ES-I3 (cell line): ENCODE data around the gene MUC4.
"Not testable (repeated sequence)": the region's sequence is repeated elsewhere in the genome, so short reads cannot be mapped to it uniquely, and the experiment has no call there.

Experiments
- H3K36me3 ChIP-seq: 2 replicates; pipeline ENCODE4 v1.6.1; 2013; ENCODE audit warnings: mild to moderate bottlenecking, low read length, control low read depth, moderate library complexity; ENCODE audit not compliant: insufficient read depth
- H3K4me1 ChIP-seq: 2 replicates; pipeline ENCODE4 v1.6.1; 2013; ENCODE audit warnings: mild to moderate bottlenecking, control low read depth, low read length; ENCODE audit not compliant: insufficient read depth
- H3K9ac ChIP-seq: 2 replicates; pipeline ENCODE4 v1.6.1; 2013; ENCODE audit warnings: low read depth, mild to moderate bottlenecking, low read length, moderate library complexity
- H3K9me3 ChIP-seq: 2 replicates; pipeline ENCODE4 v1.6.1; 2013; ENCODE audit warnings: mild to moderate bottlenecking, low read length, moderate library complexity; ENCODE audit not compliant: control insufficient read depth, insufficient read depth

The MUC4 gene

GRCh38 chr3:195748661-195749060, 63.1 kb downstream of the MUC4 start:
- Histone ChIP-seq H3K36me3 (no peaks in the 10 kb centered on the region), H3K4me1 (no peaks in the 10 kb centered on the region), H3K9ac (no peak overlapping the region)

GRCh38 chr3:195746751-195747150, 65.0 kb downstream of the MUC4 start:
- no peaks in the 10 kb centered on the region for H3K36me3 ChIP-seq
- H3K4me1 ChIP-seq: no peaks in the 10 kb centered on the region
- no peaks in the 10 kb centered on the region for H3K9me3 ChIP-seq
- H3K9ac ChIP-seq: no peak overlapping the region

More at GRCh38 chr3:195748661-195749060, 63.1 kb downstream of the MUC4 start:
- no peaks in the 10 kb centered on the region for H3K9me3 ChIP-seq

- no peak overlapping the region for H3K9ac ChIP-seq
Observed at GRCh38 chr3:195746346-195746745, 65.4 kb downstream of the MUC4 start.

GRCh38 chr3:195744437-195744836, 67.3 kb downstream of the MUC4 start:
- H3K9me3 ChIP-seq: no peaks in the 10 kb centered on the region
- no peaks in the 10 kb centered on the region for H3K4me1 ChIP-seq
- no peaks in the 10 kb centered on the region for H3K36me3 ChIP-seq
- H3K9ac ChIP-seq: no peak overlapping the region

More at GRCh38 chr3:195746346-195746745, 65.4 kb downstream of the MUC4 start:
- Histone ChIP-seq H3K4me1 (no peaks in the 10 kb centered on the region), H3K9me3 (no peaks in the 10 kb centered on the region), H3K36me3 (no peaks in the 10 kb centered on the region)

- Histone ChIP-seq H3K4me1 (no peaks in the 10 kb centered on the region), H3K36me3 (no peaks in the 10 kb centered on the region), H3K9ac (no peak overlapping the region), H3K9me3 (no peaks in the 10 kb centered on the region)
Observed at GRCh38 chr3:195739561-195740111, 72.1 kb downstream of the MUC4 start.

GRCh38 chr3:195738274-195739044, 73.3 kb downstream of the MUC4 start:
- H3K4me1 ChIP-seq: no peaks in the 10 kb centered on the region
- H3K9ac ChIP-seq: no peak overlapping the region
- no peaks in the 10 kb centered on the region for H3K36me3 ChIP-seq
- H3K9me3 ChIP-seq: no peaks in the 10 kb centered on the region

GRCh38 chr3:195737782-195738181, 73.9 kb downstream of the MUC4 start:
- H3K36me3 ChIP-seq, H3K4me1 ChIP-seq: not testable (repeated sequence)

GRCh38 chr3:195736866-195737490, 74.8 kb downstream of the MUC4 start:
- Histone ChIP-seq H3K4me1 (no peaks in the 10 kb centered on the region), H3K9ac (no peak overlapping the region), H3K36me3 (no peaks in the 10 kb centered on the region), H3K9me3 (no peaks in the 10 kb centered on the region)

More at GRCh38 chr3:195737782-195738181, 73.9 kb downstream of the MUC4 start:
- H3K9me3 ChIP-seq, H3K9ac ChIP-seq: not testable (repeated sequence)

- no peaks in the 10 kb centered on the region for H3K4me1 ChIP-seq
- no peak overlapping the region for H3K9ac ChIP-seq
- H3K9me3 ChIP-seq: no peaks in the 10 kb centered on the region
- no peaks in the 10 kb centered on the region for H3K36me3 ChIP-seq
Observed at GRCh38 chr3:195735036-195735695, 76.6 kb downstream of the MUC4 start.

GRCh38 chr3:195732940-195733339, 78.8 kb downstream of the MUC4 start:
- Histone ChIP-seq H3K9me3 (no peaks in the 10 kb centered on the region), H3K4me1 (no peaks in the 10 kb centered on the region), H3K9ac (no peak overlapping the region), H3K36me3 (no peaks in the 10 kb centered on the region)

- Histone ChIP-seq H3K36me3 (no peaks in the 10 kb centered on the region), H3K4me1 (no peaks in the 10 kb centered on the region), H3K9me3 (no peaks in the 10 kb centered on the region), H3K9ac (no peak overlapping the region)
Observed at GRCh38 chr3:195731356-195731905, 80.3 kb downstream of the MUC4 start.

- no peak overlapping the region for H3K9ac ChIP-seq
- no peaks in the 10 kb centered on the region for H3K36me3 ChIP-seq
- H3K9me3 ChIP-seq: no peaks in the 10 kb centered on the region
- no peaks in the 10 kb centered on the region for H3K4me1 ChIP-seq
Observed at GRCh38 chr3:195729476-195730251, 82.1 kb downstream of the MUC4 start.

GRCh38 chr3:195728789-195729188, 82.9 kb downstream of the MUC4 start:
- H3K36me3 ChIP-seq, H3K4me1 ChIP-seq, H3K9ac ChIP-seq, H3K9me3 ChIP-seq: not testable (repeated sequence)
